H9 (cell line): ENCODE results near the gene ATPAF2. TPM values are rescaled to one million over a fixed set of nuclear protein-coding genes. Genes with fewer than 3 reads are reported as not detected.

Experiments used
- DNase-seq: peaks from one replicate; pipeline ENCODE4 v3.0.0-alpha.2; 2017
- H2AFZ ChIP-seq: one replicate; pipeline ENCODE4 v1.6.1; 2013; ENCODE audit warnings: mild to moderate bottlenecking, low read length, control low read depth, moderate library complexity
- H2AK5ac ChIP-seq: 2 replicates; pipeline ENCODE4 v1.6.1; 2013; ENCODE audit warnings: low read length, control low read depth, mixed read lengths; ENCODE audit not compliant: insufficient read length
- H2BK120ac ChIP-seq: one replicate; pipeline ENCODE4 v1.6.1; 2013; ENCODE audit warnings: low read depth, mild to moderate bottlenecking, low read length, control low read depth, inconsistent platforms; ENCODE audit not compliant: poor library complexity, severe bottlenecking
- H2BK12ac ChIP-seq: 2 replicates; pipeline ENCODE4 v1.6.1; 2013; ENCODE audit warnings: low read length, control low read depth, mixed read lengths, low read depth; ENCODE audit not compliant: insufficient read length
- H2BK15ac ChIP-seq: 2 replicates; pipeline ENCODE4 v1.6.1; 2013; ENCODE audit warnings: low read depth, low read length, control low read depth
- H2BK20ac ChIP-seq: one replicate; pipeline ENCODE4 v1.6.1; 2013; ENCODE audit warnings: low read depth, mild to moderate bottlenecking, low read length, control low read depth, inconsistent platforms; ENCODE audit not compliant: poor library complexity, severe bottlenecking
- H2BK5ac ChIP-seq: 2 replicates; pipeline ENCODE4 v1.6.1; 2013; ENCODE audit warnings: low read length, control low read depth, mixed read lengths; ENCODE audit not compliant: insufficient read length
- H3K14ac ChIP-seq: 2 replicates; pipeline ENCODE4 v1.6.1; 2013; ENCODE audit warnings: low read length, control low read depth; ENCODE audit not compliant: insufficient read depth
- H3K18ac ChIP-seq: 2 replicates; pipeline ENCODE4 v1.6.1; 2013; ENCODE audit warnings: low read depth, mild to moderate bottlenecking, mixed read lengths, low read length, control low read depth; ENCODE audit not compliant: insufficient read length
- H3K23ac ChIP-seq: 2 replicates; pipeline ENCODE4 v1.6.1; 2013; ENCODE audit warnings: low read length, control low read depth, mixed read lengths, low read depth; ENCODE audit not compliant: insufficient read length
- H3K23me2 ChIP-seq: 2 replicates; pipeline ENCODE4 v1.6.1; 2013; ENCODE audit warnings: low read depth, mild to moderate bottlenecking, mixed read lengths, low read length, control low read depth; ENCODE audit not compliant: insufficient read length, poor library complexity, severe bottlenecking
- H3K27ac ChIP-seq: 2 replicates; pipeline ENCODE4 v1.5.1; 2013; ENCODE audit warnings: low read length, control low read depth, mixed read lengths, low read depth; ENCODE audit not compliant: insufficient read length
- H3K27me3 ChIP-seq: 2 replicates; pipeline ENCODE4 v1.6.1; 2013; ENCODE audit warnings: low read length, control low read depth, inconsistent platforms; ENCODE audit not compliant: insufficient read depth
- H3K4ac ChIP-seq: 2 replicates; pipeline ENCODE4 v1.6.1; 2013; ENCODE audit warnings: low read depth, mild to moderate bottlenecking, control low read depth, inconsistent platforms, low read length, moderate library complexity
- H3K4me1 ChIP-seq: 2 replicates; pipeline ENCODE4 v1.6.1; 2013; ENCODE audit warnings: low read length, control low read depth, inconsistent platforms; ENCODE audit not compliant: insufficient read depth
- H3K4me2 ChIP-seq: 2 replicates; pipeline ENCODE4 v1.6.1; 2013; ENCODE audit warnings: low read length, control low read depth, mixed read lengths; ENCODE audit not compliant: insufficient read length, insufficient read depth
- H3K56ac ChIP-seq: 2 replicates; pipeline ENCODE4 v1.6.1; 2013; ENCODE audit warnings: low read depth, mild to moderate bottlenecking, mixed read lengths, low read length, control low read depth; ENCODE audit not compliant: insufficient read length
- H3K79me1 ChIP-seq: 2 replicates; pipeline ENCODE4 v1.6.1; 2013; ENCODE audit warnings: low read depth, mild to moderate bottlenecking, moderate library complexity, low read length, control low read depth, inconsistent platforms; ENCODE audit not compliant: insufficient read depth, poor library complexity, severe bottlenecking
- H3K79me2 ChIP-seq: 2 replicates; pipeline ENCODE4 v1.6.1; 2013; ENCODE audit warnings: low read length, control low read depth, inconsistent platforms; ENCODE audit not compliant: insufficient read depth
- H3K9ac ChIP-seq: 2 replicates; pipeline ENCODE4 v1.6.1; 2013; ENCODE audit warnings: low read length, control low read depth, mixed read lengths; ENCODE audit not compliant: insufficient read length; ENCODE audit errors: extremely low read depth
- H3K9me3 ChIP-seq: one replicate; pipeline ENCODE4 v1.6.1; 2013; ENCODE audit warnings: low read depth, low read length, inconsistent platforms; ENCODE audit not compliant: control insufficient read depth
- H3T11ph ChIP-seq: one replicate; pipeline ENCODE4 v1.6.1; 2013; ENCODE audit warnings: mild to moderate bottlenecking, low read length, control low read depth, inconsistent platforms
- H4K20me1 ChIP-seq: one replicate; pipeline ENCODE4 v1.6.1; 2013; ENCODE audit not compliant: control insufficient read depth, insufficient read length, insufficient read depth
- H4K5ac ChIP-seq: 2 replicates; pipeline ENCODE4 v1.6.1; 2013; ENCODE audit warnings: low read depth, mild to moderate bottlenecking, mixed read lengths, low read length, control low read depth; ENCODE audit not compliant: insufficient read length
- H4K8ac ChIP-seq: replicated peaks from 2 replicates; pipeline ENCODE4 v1.6.1; 2013; ENCODE audit warnings: low read length, control low read depth, mixed read lengths, low read depth; ENCODE audit not compliant: insufficient read length
- H4K91ac ChIP-seq: 2 replicates; pipeline ENCODE4 v1.6.1; 2013; ENCODE audit warnings: low read depth, mild to moderate bottlenecking, moderate library complexity, mixed read lengths, low read length, control low read depth; ENCODE audit not compliant: insufficient read length
- H3K27ac Mint-ChIP-seq, 3 experiments: 2 replicates in 2 of 3; 3 replicates in 1 of 3; pipeline ENCODE4 v1.8.0; 2020 to 2021; ENCODE audit warnings: mixed read lengths in 3 of 3, mild to moderate bottlenecking in 1 of 3, moderate library complexity in 1 of 3
- H3K27me3 Mint-ChIP-seq: 2 replicates; pipeline ENCODE4 v1.8.0; 2021; ENCODE audit warnings: low read depth, mild to moderate bottlenecking, moderate library complexity, mixed read lengths
- H3K36me3 Mint-ChIP-seq, 3 experiments: 2 replicates in 2 of 3; 3 replicates in 1 of 3; pipeline ENCODE4 v1.8.0; 2020 to 2021; ENCODE audit warnings: low read depth in 3 of 3, mixed read lengths in 3 of 3; ENCODE audit not compliant: insufficient read depth in 1 of 3
- H3K4me1 Mint-ChIP-seq, 2 experiments: 2 replicates each; pipeline ENCODE4 v1.8.0; 2020; ENCODE audit warnings: mixed read lengths in 2 of 2
- H3K4me3 Mint-ChIP-seq, 2 experiments: 2 replicates in 1 of 2; 3 replicates in 1 of 2; pipeline ENCODE4 v1.8.0; 2020 to 2021; ENCODE audit warnings: mild to moderate bottlenecking in 2 of 2, mixed read lengths in 2 of 2, moderate library complexity in 1 of 2
- H3K9me3 Mint-ChIP-seq, 2 experiments: 2 replicates in 1 of 2; 3 replicates in 1 of 2; pipeline ENCODE4 v1.8.0; 2020; ENCODE audit warnings: mild to moderate bottlenecking in 2 of 2, mixed read lengths in 2 of 2, moderate library complexity in 1 of 2
- WGBS: extraction: QIAGEN DNeasy Blood & Tissue Kit; methylation state at CpG from one replicate; pipeline ENCODE4 v1.1.7; 2013; ENCODE audit warnings: missing lambda C conversion rate, low lambda C conversion rate, mixed read lengths; ENCODE audit not compliant: insufficient read length; ENCODE audit errors: extremely low coverage; 5-methylcytosine and 5-hydroxymethylcytosine counted together
- total RNA-seq: library from RNA; stranded (reverse); gene quantifications from 2 replicates; pipeline ENCODE4 v1.2.1, GENCODE V29; 2021
- TF ChIP-seq, protein P1 (sequence below): fragments of 200-600 bp; sonication (generic); conservative IDR thresholded peaks from 3 replicates; pipeline ENCODE4 v1.8.0; 2021; ENCODE audit warnings: antibody characterized with exemption, mild to moderate bottlenecking

Gene ATPAF2
- total RNA-seq, 1 experiment from 2014 or later, result 21.4 TPM

DNA sequence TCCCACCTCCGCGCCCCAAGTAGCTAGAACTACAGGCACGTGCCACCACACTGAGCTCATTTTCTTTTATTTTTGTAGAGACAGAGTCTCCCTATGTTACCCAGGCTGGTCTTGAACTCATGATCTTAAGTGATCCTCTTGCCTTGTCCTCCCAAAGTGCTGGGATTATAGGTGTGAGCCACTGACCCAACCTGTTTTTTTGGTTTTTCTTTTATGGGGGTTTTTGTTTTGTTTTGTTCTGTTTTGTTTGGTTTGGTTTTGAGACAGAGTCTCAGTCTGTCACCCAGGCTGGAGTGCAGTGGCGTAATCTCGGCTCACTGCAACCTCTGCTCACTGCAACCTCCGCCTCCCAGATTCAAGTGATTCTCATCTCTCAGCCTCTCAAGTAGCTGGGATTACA lies 16.6 kb upstream of the ATPAF2 start:
- WGBS, result no CpG with 5 or more reads among the region's 6 CpGs
- H2AFZ ChIP-seq, result no peak overlapping the region
- no peaks in the 10 kb centered on the region for H4K20me1 ChIP-seq
- no peak overlapping the region for H2BK120ac ChIP-seq
- H4K8ac ChIP-seq, result no peak overlapping the region
- no peaks in the 10 kb centered on the region for H3K9me3 ChIP-seq
- no peak overlapping the region for H2BK15ac ChIP-seq
- no peak overlapping the region for H3T11ph ChIP-seq
- no peak for DNase-seq
- Mint-ChIP-seq H3K9me3 (no peaks in the 10 kb centered on the region), H3K4me1 (no peaks in the 10 kb centered on the region), H3K27ac (no peak overlapping the region; a peak in 1 of 7 replicates), H3K27me3 (no peaks in the 10 kb centered on the region), H3K4me3 (no peak overlapping the region), H3K36me3 (peaks cover 25 to 55% (median 46%) of the 10 kb centered on the region in 3 experiments; a peak in 6 of 7 replicates)
- no peak overlapping the region for H4K5ac ChIP-seq
- no peak overlapping the region for H3K4me2 ChIP-seq
- H3K4me1 ChIP-seq, result no peaks in the 10 kb centered on the region
- H2BK12ac ChIP-seq, result no peak overlapping the region
- no peak overlapping the region for H3K18ac ChIP-seq
- H3K79me2 ChIP-seq, result no peaks in the 10 kb centered on the region
- no peaks in the 10 kb centered on the region for H3K27me3 ChIP-seq
- no peaks in the 10 kb centered on the region for H3K79me1 ChIP-seq
- no peak overlapping the region for H3K9ac ChIP-seq
- H3K27ac ChIP-seq, result no peak overlapping the region
- no peak overlapping the region for H3K56ac ChIP-seq
- H2AK5ac ChIP-seq, result no peak overlapping the region
- H3K23ac ChIP-seq, result no peak overlapping the region
- no peak overlapping the region for H2BK20ac ChIP-seq
- no peak overlapping the region for H3K14ac ChIP-seq
- H2BK5ac ChIP-seq, result no peak overlapping the region
- no peak overlapping the region for H3K4ac ChIP-seq
- no peaks in the 10 kb centered on the region for H3K23me2 ChIP-seq
- no peak overlapping the region for H4K91ac ChIP-seq
- TF ChIP-seq, protein P1, sequence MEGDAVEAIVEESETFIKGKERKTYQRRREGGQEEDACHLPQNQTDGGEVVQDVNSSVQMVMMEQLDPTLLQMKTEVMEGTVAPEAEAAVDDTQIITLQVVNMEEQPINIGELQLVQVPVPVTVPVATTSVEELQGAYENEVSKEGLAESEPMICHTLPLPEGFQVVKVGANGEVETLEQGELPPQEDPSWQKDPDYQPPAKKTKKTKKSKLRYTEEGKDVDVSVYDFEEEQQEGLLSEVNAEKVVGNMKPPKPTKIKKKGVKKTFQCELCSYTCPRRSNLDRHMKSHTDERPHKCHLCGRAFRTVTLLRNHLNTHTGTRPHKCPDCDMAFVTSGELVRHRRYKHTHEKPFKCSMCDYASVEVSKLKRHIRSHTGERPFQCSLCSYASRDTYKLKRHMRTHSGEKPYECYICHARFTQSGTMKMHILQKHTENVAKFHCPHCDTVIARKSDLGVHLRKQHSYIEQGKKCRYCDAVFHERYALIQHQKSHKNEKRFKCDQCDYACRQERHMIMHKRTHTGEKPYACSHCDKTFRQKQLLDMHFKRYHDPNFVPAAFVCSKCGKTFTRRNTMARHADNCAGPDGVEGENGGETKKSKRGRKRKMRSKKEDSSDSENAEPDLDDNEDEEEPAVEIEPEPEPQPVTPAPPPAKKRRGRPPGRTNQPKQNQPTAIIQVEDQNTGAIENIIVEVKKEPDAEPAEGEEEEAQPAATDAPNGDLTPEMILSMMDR, result no peak
